ENCODE data around the gene SRP72. TPM values are rescaled to one million over a fixed set of nuclear protein-coding genes. Genes with fewer than 3 reads are reported as not detected.

The SRP72 gene
- 229 TPM for polyA plus RNA-seq (2013, experiment 1 of 2)
- polyA plus RNA-seq (2013, experiment 2 of 2) = 248 TPM

GRCh38 chr4:56467284-56468096 lies at the start of gene SRP72:
Gene SRP72, plus strand, starts transcription at chr4:56467617. Its CDS starts 19 bp downstream, at chr4:56467636.
- WGBS, 2 donors (ENCODE audit: extremely low coverage in 2 of 2, insufficient read length in 2 of 2, insufficient replicate concordance in 1 of 2) = no CpG with 5 or more reads among the region's 62 CpGs
- no peak within 1 kb of the TSS for H2AK5ac ChIP-seq (ENCODE audit: low read depth, low read length)
- peaks cover 2% of the 10 kb centered on the region for H3K79me1 ChIP-seq (ENCODE audit: low read depth, low read length)

GRCh38 chr4:56424176-56424575 lies 43.2 kb upstream of the SRP72 start:
- peaks cover 2% of the 10 kb centered on the region for H3K79me1 ChIP-seq (ENCODE audit: low read depth, low read length)
- no peak for DNase-seq (ENCODE audit: low spot score)
- H3K4me1 ChIP-seq (ENCODE audit: control insufficient read depth in 2 of 2, insufficient read depth in 1 of 2, low read depth in 1 of 2, low read length in 2 of 2) = no peaks in the 10 kb centered on the region
- no peak overlapping the region for H3K4me3 ChIP-seq (ENCODE audit: low read length in 2 of 2)
- no CpG with 5 or more reads among the region's 5 CpGs for WGBS, 2 donors (ENCODE audit: extremely low coverage in 2 of 2, insufficient read length in 2 of 2, insufficient replicate concordance in 1 of 2)
- no peak overlapping the region for H4K91ac ChIP-seq (ENCODE audit: low read depth, low read length, poor library complexity)
- no peak overlapping the region for H2BK5ac ChIP-seq (ENCODE audit: low read length)
- no peak overlapping the region for H2BK12ac ChIP-seq (ENCODE audit: low read length)
- H3K27ac ChIP-seq (replicated peaks; ENCODE audit: low read length) = no peak overlapping the region
- peaks cover 0 to 23% of the 10 kb centered on the region in 2 donors for H3K9me3 ChIP-seq (replicated peaks in 1 of 2; ENCODE audit: control insufficient read depth in 2 of 2, insufficient read depth in 1 of 2, low read depth in 1 of 2, low read length in 2 of 2)
- no peak overlapping the region for H3K4ac ChIP-seq (ENCODE audit: low read length)
- no peak overlapping the region for H2AK5ac ChIP-seq (ENCODE audit: low read depth, low read length)
- no peaks in the 10 kb centered on the region for H3K27me3 ChIP-seq (ENCODE audit: control insufficient read depth in 3 of 3, insufficient read depth in 3 of 3, low read depth in 1 of 3, low read length in 3 of 3)
- H3K23ac ChIP-seq (ENCODE audit: low read depth, low read length, poor library complexity) = no peak overlapping the region
- H4K8ac ChIP-seq (ENCODE audit: low read depth, low read length) = no peak overlapping the region
- H3K4me2 ChIP-seq (ENCODE audit: insufficient read depth, low read length, poor library complexity, severe bottlenecking) = no peak overlapping the region
- H3K18ac ChIP-seq (ENCODE audit: low read length) = no peak overlapping the region
- no peak overlapping the region for H3K14ac ChIP-seq (ENCODE audit: low read length)
- peaks cover 0 to 46% of the 10 kb centered on the region in 2 donors for H3K36me3 ChIP-seq (replicated peaks in 1 of 2; ENCODE audit: control insufficient read depth in 2 of 2, insufficient read depth in 2 of 2, low read length in 2 of 2)
- H2AFZ ChIP-seq (ENCODE audit: low read length) = no peak overlapping the region
- H3K9ac ChIP-seq (ENCODE audit: low read depth, low read length, poor library complexity) = no peak overlapping the region
- no peak overlapping the region for H2BK120ac ChIP-seq (ENCODE audit: low read depth, low read length)
- no peak overlapping the region for H2BK15ac ChIP-seq (ENCODE audit: low read length)

More at GRCh38 chr4:56467284-56468096, at the start of gene SRP72:
- H2AFZ ChIP-seq (ENCODE audit: low read length) = peak within 1 kb of the TSS; percentile 92
- no peak within 1 kb of the TSS for H3K4ac ChIP-seq (ENCODE audit: low read length)
- H3K9ac ChIP-seq (ENCODE audit: low read depth, low read length, poor library complexity) = peak within 1 kb of the TSS; percentile 91
- H2BK120ac ChIP-seq (ENCODE audit: low read depth, low read length) = no peak within 1 kb of the TSS
- H3K9me3 ChIP-seq (replicated peaks in 1 of 2; ENCODE audit: control insufficient read depth in 2 of 2, insufficient read depth in 1 of 2, low read depth in 1 of 2, low read length in 2 of 2) = no peaks in the 10 kb centered on the region
- peak within 1 kb of the TSS; percentile 97 for H3K18ac ChIP-seq (ENCODE audit: low read length)
- H3K4me2 ChIP-seq (ENCODE audit: insufficient read depth, low read length, poor library complexity, severe bottlenecking) = peak within 1 kb of the TSS; percentile 70
- H2BK5ac ChIP-seq (ENCODE audit: low read length) = peak within 1 kb of the TSS; percentile 92
- no peaks in the 10 kb centered on the region for H3K27me3 ChIP-seq (ENCODE audit: control insufficient read depth in 3 of 3, insufficient read depth in 3 of 3, low read depth in 1 of 3, low read length in 3 of 3)
- DNase-seq (ENCODE audit: low spot score) = peak; percentile 77
- no peak within 1 kb of the TSS for H3K14ac ChIP-seq (ENCODE audit: low read length)
- no peak within 1 kb of the TSS for H2BK15ac ChIP-seq (ENCODE audit: low read length)
- no peak within 1 kb of the TSS for H4K8ac ChIP-seq (ENCODE audit: low read depth, low read length)
- H3K27ac ChIP-seq (replicated peaks; ENCODE audit: low read length) = peak within 1 kb of the TSS; percentile 79
- peak within 1 kb of the TSS; percentile 49 for H3K23ac ChIP-seq (ENCODE audit: low read depth, low read length, poor library complexity)
- peak within 1 kb of the TSS; percentile 79 to 92 for H3K4me3 ChIP-seq (ENCODE audit: low read length in 2 of 2)
- H3K4me1 ChIP-seq (ENCODE audit: control insufficient read depth in 2 of 2, insufficient read depth in 1 of 2, low read depth in 1 of 2, low read length in 2 of 2) = peaks cover 0 to 6% of the 10 kb centered on the region in 2 donors
- no peak within 1 kb of the TSS for H4K91ac ChIP-seq (ENCODE audit: low read depth, low read length, poor library complexity)
- H2BK12ac ChIP-seq (ENCODE audit: low read length) = no peak within 1 kb of the TSS
- H3K36me3 ChIP-seq (replicated peaks in 1 of 2; ENCODE audit: control insufficient read depth in 2 of 2, insufficient read depth in 2 of 2, low read length in 2 of 2) = peaks cover 3 to 54% of the 10 kb centered on the region in 2 donors

- H3K4me1 ChIP-seq (ENCODE audit: control insufficient read depth in 2 of 2, insufficient read depth in 1 of 2, low read depth in 1 of 2, low read length in 2 of 2) = no peaks in the 10 kb centered on the region
- H4K91ac ChIP-seq (ENCODE audit: low read depth, low read length, poor library complexity) = no peak overlapping the region
- no peak overlapping the region for H2BK5ac ChIP-seq (ENCODE audit: low read length)
- WGBS, 2 donors (ENCODE audit: extremely low coverage in 2 of 2, insufficient read length in 2 of 2, insufficient replicate concordance in 1 of 2) = no CpG with 5 or more reads among the region's 5 CpGs
- H2BK15ac ChIP-seq (ENCODE audit: low read length) = no peak overlapping the region
- H2AK5ac ChIP-seq (ENCODE audit: low read depth, low read length) = no peak overlapping the region
- no peak overlapping the region for H4K8ac ChIP-seq (ENCODE audit: low read depth, low read length)
- peaks cover 0 to 23% of the 10 kb centered on the region in 2 donors for H3K9me3 ChIP-seq (replicated peaks in 1 of 2; ENCODE audit: control insufficient read depth in 2 of 2, insufficient read depth in 1 of 2, low read depth in 1 of 2, low read length in 2 of 2)
- no peak overlapping the region for H3K27ac ChIP-seq (replicated peaks; ENCODE audit: low read length)
- H2BK120ac ChIP-seq (ENCODE audit: low read depth, low read length) = no peak overlapping the region
- H3K14ac ChIP-seq (ENCODE audit: low read length) = no peak overlapping the region
- no peaks in the 10 kb centered on the region for H3K27me3 ChIP-seq (ENCODE audit: control insufficient read depth in 3 of 3, insufficient read depth in 3 of 3, low read depth in 1 of 3, low read length in 3 of 3)
- H2BK12ac ChIP-seq (ENCODE audit: low read length) = no peak overlapping the region
- no peak overlapping the region for H3K18ac ChIP-seq (ENCODE audit: low read length)
- H3K9ac ChIP-seq (ENCODE audit: low read depth, low read length, poor library complexity) = no peak overlapping the region
- H3K23ac ChIP-seq (ENCODE audit: low read depth, low read length, poor library complexity) = no peak overlapping the region
- H3K79me1 ChIP-seq (ENCODE audit: low read depth, low read length) = peaks cover 2% of the 10 kb centered on the region
- DNase-seq (ENCODE audit: low spot score) = no peak
- H3K4me2 ChIP-seq (ENCODE audit: insufficient read depth, low read length, poor library complexity, severe bottlenecking) = no peak overlapping the region
- peaks cover 0 to 43% of the 10 kb centered on the region in 2 donors for H3K36me3 ChIP-seq (replicated peaks in 1 of 2; ENCODE audit: control insufficient read depth in 2 of 2, insufficient read depth in 2 of 2, low read length in 2 of 2)
- no peak overlapping the region for H3K4me3 ChIP-seq (ENCODE audit: low read length in 2 of 2)
- H2AFZ ChIP-seq (ENCODE audit: low read length) = no peak overlapping the region
- no peak overlapping the region for H3K4ac ChIP-seq (ENCODE audit: low read length)
Observed at GRCh38 chr4:56424697-56425514, 42.5 kb upstream of the SRP72 start.

- no peak overlapping the region for H3K23ac ChIP-seq (ENCODE audit: low read depth, low read length, poor library complexity)
- H3K4ac ChIP-seq (ENCODE audit: low read length) = no peak overlapping the region
- H2AK5ac ChIP-seq (ENCODE audit: low read depth, low read length) = no peak overlapping the region
- H2BK120ac ChIP-seq (ENCODE audit: low read depth, low read length) = no peak overlapping the region
- H3K9me3 ChIP-seq (replicated peaks in 1 of 2; ENCODE audit: control insufficient read depth in 2 of 2, insufficient read depth in 1 of 2, low read depth in 1 of 2, low read length in 2 of 2) = peaks cover 0 to 23% of the 10 kb centered on the region in 2 donors
- no peak overlapping the region for H3K4me2 ChIP-seq (ENCODE audit: insufficient read depth, low read length, poor library complexity, severe bottlenecking)
- H3K27me3 ChIP-seq (ENCODE audit: control insufficient read depth in 3 of 3, insufficient read depth in 3 of 3, low read depth in 1 of 3, low read length in 3 of 3) = no peaks in the 10 kb centered on the region
- peaks cover 0 to 37% of the 10 kb centered on the region in 2 donors for H3K36me3 ChIP-seq (replicated peaks in 1 of 2; ENCODE audit: control insufficient read depth in 2 of 2, insufficient read depth in 2 of 2, low read length in 2 of 2)
- no peak overlapping the region for H2BK5ac ChIP-seq (ENCODE audit: low read length)
- H3K4me1 ChIP-seq (ENCODE audit: control insufficient read depth in 2 of 2, insufficient read depth in 1 of 2, low read depth in 1 of 2, low read length in 2 of 2) = no peaks in the 10 kb centered on the region
- peaks cover 2% of the 10 kb centered on the region for H3K79me1 ChIP-seq (ENCODE audit: low read depth, low read length)
- H2BK12ac ChIP-seq (ENCODE audit: low read length) = no peak overlapping the region
- no peak overlapping the region for H3K27ac ChIP-seq (replicated peaks; ENCODE audit: low read length)
- H4K8ac ChIP-seq (ENCODE audit: low read depth, low read length) = no peak overlapping the region
- H3K4me3 ChIP-seq (ENCODE audit: low read length in 2 of 2) = no peak overlapping the region
- no CpG with 5 or more reads among the region's 3 CpGs for WGBS, 2 donors (ENCODE audit: extremely low coverage in 2 of 2, insufficient read length in 2 of 2, insufficient replicate concordance in 1 of 2)
- H3K18ac ChIP-seq (ENCODE audit: low read length) = no peak overlapping the region
- no peak overlapping the region for H3K9ac ChIP-seq (ENCODE audit: low read depth, low read length, poor library complexity)
- DNase-seq (ENCODE audit: low spot score) = no peak
- H2AFZ ChIP-seq (ENCODE audit: low read length) = no peak overlapping the region
- no peak overlapping the region for H4K91ac ChIP-seq (ENCODE audit: low read depth, low read length, poor library complexity)
- no peak overlapping the region for H2BK15ac ChIP-seq (ENCODE audit: low read length)
- H3K14ac ChIP-seq (ENCODE audit: low read length) = no peak overlapping the region
Observed at GRCh38 chr4:56425518-56425917, 41.9 kb upstream of the SRP72 start.
